HUES6 (cell line): ENCODE data around the gene PLB1.
A peak's percentile ranks its signal among the peaks of the same experiment; 100 is the strongest.

Experiments used
- H3K27ac ChIP-seq: 2 replicates; pipeline ENCODE4 v1.7.0; 2013; ENCODE audit warnings: low read depth, mild to moderate bottlenecking, low read length, inconsistent platforms
- H3K27me3 ChIP-seq: 2 replicates; pipeline ENCODE4 v1.6.1; 2013; ENCODE audit warnings: low read length; ENCODE audit not compliant: control insufficient read depth, insufficient read depth
- H3K36me3 ChIP-seq: 2 replicates; pipeline ENCODE4 v1.6.1; 2013; ENCODE audit warnings: low read length; ENCODE audit not compliant: control insufficient read depth, insufficient read depth
- H3K4me1 ChIP-seq: 2 replicates; pipeline ENCODE4 v1.6.1; 2013; ENCODE audit warnings: low read length; ENCODE audit not compliant: control insufficient read depth, insufficient read depth
- H3K4me3 ChIP-seq: 2 replicates; pipeline ENCODE4 v1.5.1; 2013; ENCODE audit warnings: low read depth, low read length
- H3K9ac ChIP-seq: one replicate; pipeline ENCODE4 v1.6.1; 2013; ENCODE audit warnings: mild to moderate bottlenecking, low read length
- H3K9me3 ChIP-seq: 2 replicates; pipeline ENCODE4 v1.6.1; 2013; ENCODE audit warnings: low read depth, low read length; ENCODE audit not compliant: control insufficient read depth, insufficient read depth

Gene PLB1

GRCh38 chr2:28580078-28580477, 84.2 kb downstream of the PLB1 start:
- Histone ChIP-seq H3K9me3 (no peaks in the 10 kb centered on the region), H3K4me1 (peaks cover 16% of the 10 kb centered on the region), H3K4me3 (no peak overlapping the region), H3K27me3 (no peaks in the 10 kb centered on the region), H3K9ac (no peak overlapping the region), H3K36me3 (no peaks in the 10 kb centered on the region), H3K27ac (no peak overlapping the region)

- no peaks in the 10 kb centered on the region for H3K27me3 ChIP-seq
- no peak overlapping the region for H3K9ac ChIP-seq
- H3K27ac ChIP-seq = no peak overlapping the region
- H3K4me3 ChIP-seq = no peak overlapping the region
- H3K9me3 ChIP-seq = no peaks in the 10 kb centered on the region
- H3K36me3 ChIP-seq = no peaks in the 10 kb centered on the region
- peaks cover 16% of the 10 kb centered on the region for H3K4me1 ChIP-seq
These were observed 85.5 kb downstream of the PLB1 start for GRCh38 chr2:28581312-28581711.

GRCh38 chr2:28582152-28582551, 86.3 kb downstream of the PLB1 start:
- no peak overlapping the region for H3K9ac ChIP-seq
- no peaks in the 10 kb centered on the region for H3K36me3 ChIP-seq
- H3K4me1 ChIP-seq = peaks cover 16% of the 10 kb centered on the region
- H3K27ac ChIP-seq = no peak overlapping the region
- H3K27me3 ChIP-seq = no peaks in the 10 kb centered on the region
- H3K4me3 ChIP-seq = no peak overlapping the region
- H3K9me3 ChIP-seq = no peaks in the 10 kb centered on the region

GRCh38 chr2:28582595-28582994, 86.7 kb downstream of the PLB1 start:
- peaks cover 16% of the 10 kb centered on the region for H3K4me1 ChIP-seq
- no peak overlapping the region for H3K4me3 ChIP-seq
- no peak overlapping the region for H3K9ac ChIP-seq
- H3K9me3 ChIP-seq = no peaks in the 10 kb centered on the region
- H3K36me3 ChIP-seq = no peaks in the 10 kb centered on the region
- no peak overlapping the region for H3K27ac ChIP-seq
- no peaks in the 10 kb centered on the region for H3K27me3 ChIP-seq

GRCh38 chr2:28583899-28584553, 88.2 kb downstream of the PLB1 start:
- Histone ChIP-seq H3K9ac (peak overlapping the region; percentile 77), H3K4me3 (no peak overlapping the region), H3K27me3 (no peaks in the 10 kb centered on the region), H3K27ac (peak overlapping the region; percentile 77; the same call in 1 of the 2 replicates), H3K9me3 (no peaks in the 10 kb centered on the region), H3K4me1 (peaks cover 16% of the 10 kb centered on the region), H3K36me3 (no peaks in the 10 kb centered on the region)

- H3K36me3 ChIP-seq = no peaks in the 10 kb centered on the region
- no peaks in the 10 kb centered on the region for H3K27me3 ChIP-seq
- H3K9me3 ChIP-seq = no peaks in the 10 kb centered on the region
- peaks cover 16% of the 10 kb centered on the region for H3K4me1 ChIP-seq
- no peak overlapping the region for H3K9ac ChIP-seq
- H3K4me3 ChIP-seq = no peak overlapping the region
- no peak overlapping the region for H3K27ac ChIP-seq
These were observed 91.0 kb downstream of the PLB1 start for GRCh38 chr2:28586867-28587266.

- Histone ChIP-seq H3K4me3 (no peak overlapping the region), H3K27me3 (no peaks in the 10 kb centered on the region), H3K36me3 (no peaks in the 10 kb centered on the region), H3K9me3 (no peaks in the 10 kb centered on the region), H3K4me1 (peaks cover 14% of the 10 kb centered on the region), H3K27ac (no peak overlapping the region), H3K9ac (no peak overlapping the region)
These were observed 91.8 kb downstream of the PLB1 start for GRCh38 chr2:28587526-28588291.

GRCh38 chr2:28588292-28588670, 92.4 kb downstream of the PLB1 start:
- no peak overlapping the region for H3K27ac ChIP-seq

GRCh38 chr2:28589746-28590463, 94.0 kb downstream of the PLB1 start:
- no peaks in the 10 kb centered on the region for H3K27me3 ChIP-seq
- no peak overlapping the region for H3K27ac ChIP-seq
- H3K9ac ChIP-seq = no peak overlapping the region
- H3K4me3 ChIP-seq = no peak overlapping the region
- peaks cover 14% of the 10 kb centered on the region for H3K4me1 ChIP-seq
- H3K36me3 ChIP-seq = no peaks in the 10 kb centered on the region
- H3K9me3 ChIP-seq = no peaks in the 10 kb centered on the region

More at GRCh38 chr2:28588292-28588670, 92.4 kb downstream of the PLB1 start:
- Histone ChIP-seq H3K9ac (no peak overlapping the region), H3K27me3 (no peaks in the 10 kb centered on the region), H3K9me3 (no peaks in the 10 kb centered on the region), H3K36me3 (no peaks in the 10 kb centered on the region), H3K4me3 (no peak overlapping the region), H3K4me1 (peaks cover 14% of the 10 kb centered on the region)

- no peak overlapping the region for H3K4me3 ChIP-seq
- no peaks in the 10 kb centered on the region for H3K36me3 ChIP-seq
- no peaks in the 10 kb centered on the region for H3K27me3 ChIP-seq
- H3K27ac ChIP-seq = no peak overlapping the region
- no peaks in the 10 kb centered on the region for H3K9me3 ChIP-seq
- H3K9ac ChIP-seq = no peak overlapping the region
- peaks cover 18% of the 10 kb centered on the region for H3K4me1 ChIP-seq
These were observed 94.8 kb downstream of the PLB1 start for GRCh38 chr2:28590496-28591301.
